Fibroblast of peridontal ligament (primary cell): ENCODE measurements around the gene MAML1.

Experiments used
- DNase-seq: peaks from one replicate; pipeline ENCODE4 v3.0.0-alpha.2; 2010; ENCODE audit errors: extremely low read depth

The MAML1 gene

GRCh38 chr5:179823937-179824744 is 91.5 kb downstream of the MAML1 start:
- DNase-seq = no peak

GRCh38 chr5:179824745-179825112 is 92.1 kb downstream of the MAML1 start:
- no peak for DNase-seq

- DNase-seq = no peak
Measured at GRCh38 chr5:179825655-179826182, 93.1 kb downstream of the MAML1 start.
